ENCODE measurements around the gene DMC1. TPM values are rescaled to one million over a fixed set of nuclear protein-coding genes. Genes with fewer than 3 reads are reported as not detected.

DMC1 gene
- total and polyA plus RNA-seq, 9 of the 15 experiments (the other 6 are each of a cell fraction or from before 2014, with no cell fraction given): 5.5 to 55.5 (median 9.8) TPM

DNA sequence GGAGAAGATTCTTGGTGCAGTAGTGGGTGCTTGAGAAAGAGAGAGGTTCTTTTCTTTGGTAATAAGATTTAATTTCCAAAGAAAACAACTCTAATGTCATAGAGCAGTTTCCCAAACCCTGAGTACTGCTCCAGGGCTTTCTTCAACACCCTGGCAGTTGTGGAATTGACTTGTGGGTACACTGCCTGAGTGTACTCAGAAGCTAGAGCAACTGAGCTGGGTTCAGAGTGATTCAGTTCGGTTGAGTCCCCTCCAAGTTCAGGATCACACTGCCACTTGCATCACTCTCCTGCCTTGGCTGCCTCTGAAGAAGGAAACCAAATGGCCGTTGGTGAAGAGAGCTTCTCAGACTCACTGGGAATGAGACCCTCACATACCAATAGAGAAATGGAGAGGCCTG, 5.3 kb downstream of the DMC1 start:
- in situ Hi-C loops (cut with MboI): loop anchor here (5.0 kb wide), 1 partner anchor 67 kb away; no protein-coding TSS in a partner anchor
- WGBS (ENCODE audit: insufficient coverage, low coverage, missing lambda C conversion rate): 46% methylated on average over 2 of the region's 2 CpGs
- Histone ChIP-seq H3K79me2 (ENCODE audit: control insufficient read depth, insufficient read depth, low read length) (peaks cover 3% of the 10 kb centered on the region; the same call in 2 of the 3 replicates), H3K27me3 (ENCODE audit: control insufficient read depth in 2 of 2, insufficient read depth in 2 of 2, low read length in 2 of 2) (no peaks in the 10 kb centered on the region), H3K36me3 (ENCODE audit: control insufficient read depth, insufficient read depth, low read length) (no peaks in the 10 kb centered on the region), H3K9ac (ENCODE audit: insufficient read depth in 1 of 2, low read depth in 2 of 2, low read length in 2 of 2) (no peak overlapping the region), H2AFZ (ENCODE audit: low read depth, low read length) (no peak overlapping the region), H3K9me3 (replicated peaks; ENCODE audit: control insufficient read depth, insufficient read depth, low read depth, low read length) (no peaks in the 10 kb centered on the region), H3K4me2 (ENCODE audit: insufficient read depth, low read length) (no peak overlapping the region), H4K20me1 (replicated peaks; ENCODE audit: control insufficient read depth, insufficient read depth, low read length) (no peaks in the 10 kb centered on the region), H3K4me3 (no peak overlapping the region), H3K4me1 (replicated peaks in 1 of 2; ENCODE audit: control insufficient read depth in 2 of 2, insufficient read depth in 2 of 2, low read length in 2 of 2) (peaks cover 0 to 5% of the 10 kb centered on the region in 2 experiments; a peak in 2 of 5 replicates), H3K9me1 (ENCODE audit: control insufficient read depth, insufficient read depth, low read length) (no peaks in the 10 kb centered on the region), H3K27ac (ENCODE audit: extremely low read depth, low read depth, low read length) (no peak overlapping the region)
- FAIRE-seq (no peak), DNase-seq (ENCODE audit: extremely low read depth in 1 of 4, low spot score in 3 of 4) (no peak), ATAC-seq (no peak)
- ChIA-PET CTCF (ENCODE audit: low intra/inter-chr PET ratio) (no interaction called here), POLR2A (no interaction called here)
- TF ChIP-seq, protein P1, sequence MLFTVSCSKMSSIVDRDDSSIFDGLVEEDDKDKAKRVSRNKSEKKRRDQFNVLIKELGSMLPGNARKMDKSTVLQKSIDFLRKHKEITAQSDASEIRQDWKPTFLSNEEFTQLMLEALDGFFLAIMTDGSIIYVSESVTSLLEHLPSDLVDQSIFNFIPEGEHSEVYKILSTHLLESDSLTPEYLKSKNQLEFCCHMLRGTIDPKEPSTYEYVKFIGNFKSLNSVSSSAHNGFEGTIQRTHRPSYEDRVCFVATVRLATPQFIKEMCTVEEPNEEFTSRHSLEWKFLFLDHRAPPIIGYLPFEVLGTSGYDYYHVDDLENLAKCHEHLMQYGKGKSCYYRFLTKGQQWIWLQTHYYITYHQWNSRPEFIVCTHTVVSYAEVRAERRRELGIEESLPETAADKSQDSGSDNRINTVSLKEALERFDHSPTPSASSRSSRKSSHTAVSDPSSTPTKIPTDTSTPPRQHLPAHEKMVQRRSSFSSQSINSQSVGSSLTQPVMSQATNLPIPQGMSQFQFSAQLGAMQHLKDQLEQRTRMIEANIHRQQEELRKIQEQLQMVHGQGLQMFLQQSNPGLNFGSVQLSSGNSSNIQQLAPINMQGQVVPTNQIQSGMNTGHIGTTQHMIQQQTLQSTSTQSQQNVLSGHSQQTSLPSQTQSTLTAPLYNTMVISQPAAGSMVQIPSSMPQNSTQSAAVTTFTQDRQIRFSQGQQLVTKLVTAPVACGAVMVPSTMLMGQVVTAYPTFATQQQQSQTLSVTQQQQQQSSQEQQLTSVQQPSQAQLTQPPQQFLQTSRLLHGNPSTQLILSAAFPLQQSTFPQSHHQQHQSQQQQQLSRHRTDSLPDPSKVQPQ (CRISPR knock-in tag; IDR thresholded peaks at IDR 0.05; ENCODE audit: borderline replicate concordance): no peak
- TF ChIP-seq SMARCC2 (IDR thresholded peaks at IDR 0.05; ENCODE audit: low read depth) (no peak), ZNF23 (CRISPR knock-in tag; IDR thresholded peaks at IDR 0.05) (no peak), TAF9B (IDR thresholded peaks at IDR 0.05; ENCODE audit: partially characterized antibody) (no peak), MYNN (IDR thresholded peaks at IDR 0.05) (no peak), MYNN (CRISPR knock-in tag; IDR thresholded peaks at IDR 0.05) (no peak), KDM2B (CRISPR knock-in tag; IDR thresholded peaks at IDR 0.05) (no peak), ZNF57 (CRISPR knock-in tag; IDR thresholded peaks at IDR 0.05) (no peak), ZBTB7A (IDR thresholded peaks at IDR 0.05; ENCODE audit: borderline replicate concordance, control insufficient read depth, low read depth, low read length) (no peak), ZNF644 (tag; IDR thresholded peaks at IDR 0.05; ENCODE audit: low read depth) (no peak)
- TF ChIP-seq, protein P2, sequence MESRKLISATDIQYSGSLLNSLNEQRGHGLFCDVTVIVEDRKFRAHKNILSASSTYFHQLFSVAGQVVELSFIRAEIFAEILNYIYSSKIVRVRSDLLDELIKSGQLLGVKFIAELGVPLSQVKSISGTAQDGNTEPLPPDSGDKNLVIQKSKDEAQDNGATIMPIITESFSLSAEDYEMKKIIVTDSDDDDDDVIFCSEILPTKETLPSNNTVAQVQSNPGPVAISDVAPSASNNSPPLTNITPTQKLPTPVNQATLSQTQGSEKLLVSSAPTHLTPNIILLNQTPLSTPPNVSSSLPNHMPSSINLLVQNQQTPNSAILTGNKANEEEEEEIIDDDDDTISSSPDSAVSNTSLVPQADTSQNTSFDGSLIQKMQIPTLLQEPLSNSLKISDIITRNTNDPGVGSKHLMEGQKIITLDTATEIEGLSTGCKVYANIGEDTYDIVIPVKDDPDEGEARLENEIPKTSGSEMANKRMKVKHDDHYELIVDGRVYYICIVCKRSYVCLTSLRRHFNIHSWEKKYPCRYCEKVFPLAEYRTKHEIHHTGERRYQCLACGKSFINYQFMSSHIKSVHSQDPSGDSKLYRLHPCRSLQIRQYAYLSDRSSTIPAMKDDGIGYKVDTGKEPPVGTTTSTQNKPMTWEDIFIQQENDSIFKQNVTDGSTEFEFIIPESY (CRISPR knock-in tag; IDR thresholded peaks at IDR 0.05): no peak
- TF ChIP-seq, protein P3, sequence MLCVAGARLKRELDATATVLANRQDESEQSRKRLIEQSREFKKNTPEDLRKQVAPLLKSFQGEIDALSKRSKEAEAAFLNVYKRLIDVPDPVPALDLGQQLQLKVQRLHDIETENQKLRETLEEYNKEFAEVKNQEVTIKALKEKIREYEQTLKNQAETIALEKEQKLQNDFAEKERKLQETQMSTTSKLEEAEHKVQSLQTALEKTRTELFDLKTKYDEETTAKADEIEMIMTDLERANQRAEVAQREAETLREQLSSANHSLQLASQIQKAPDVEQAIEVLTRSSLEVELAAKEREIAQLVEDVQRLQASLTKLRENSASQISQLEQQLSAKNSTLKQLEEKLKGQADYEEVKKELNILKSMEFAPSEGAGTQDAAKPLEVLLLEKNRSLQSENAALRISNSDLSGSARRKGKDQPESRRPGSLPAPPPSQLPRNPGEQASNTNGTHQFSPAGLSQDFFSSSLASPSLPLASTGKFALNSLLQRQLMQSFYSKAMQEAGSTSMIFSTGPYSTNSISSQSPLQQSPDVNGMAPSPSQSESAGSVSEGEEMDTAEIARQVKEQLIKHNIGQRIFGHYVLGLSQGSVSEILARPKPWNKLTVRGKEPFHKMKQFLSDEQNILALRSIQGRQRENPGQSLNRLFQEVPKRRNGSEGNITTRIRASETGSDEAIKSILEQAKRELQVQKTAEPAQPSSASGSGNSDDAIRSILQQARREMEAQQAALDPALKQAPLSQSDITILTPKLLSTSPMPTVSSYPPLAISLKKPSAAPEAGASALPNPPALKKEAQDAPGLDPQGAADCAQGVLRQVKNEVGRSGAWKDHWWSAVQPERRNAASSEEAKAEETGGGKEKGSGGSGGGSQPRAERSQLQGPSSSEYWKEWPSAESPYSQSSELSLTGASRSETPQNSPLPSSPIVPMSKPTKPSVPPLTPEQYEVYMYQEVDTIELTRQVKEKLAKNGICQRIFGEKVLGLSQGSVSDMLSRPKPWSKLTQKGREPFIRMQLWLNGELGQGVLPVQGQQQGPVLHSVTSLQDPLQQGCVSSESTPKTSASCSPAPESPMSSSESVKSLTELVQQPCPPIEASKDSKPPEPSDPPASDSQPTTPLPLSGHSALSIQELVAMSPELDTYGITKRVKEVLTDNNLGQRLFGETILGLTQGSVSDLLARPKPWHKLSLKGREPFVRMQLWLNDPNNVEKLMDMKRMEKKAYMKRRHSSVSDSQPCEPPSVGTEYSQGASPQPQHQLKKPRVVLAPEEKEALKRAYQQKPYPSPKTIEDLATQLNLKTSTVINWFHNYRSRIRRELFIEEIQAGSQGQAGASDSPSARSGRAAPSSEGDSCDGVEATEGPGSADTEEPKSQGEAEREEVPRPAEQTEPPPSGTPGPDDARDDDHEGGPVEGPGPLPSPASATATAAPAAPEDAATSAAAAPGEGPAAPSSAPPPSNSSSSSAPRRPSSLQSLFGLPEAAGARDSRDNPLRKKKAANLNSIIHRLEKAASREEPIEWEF (CRISPR knock-in tag; IDR thresholded peaks at IDR 0.05): no peak
- intact Hi-C loops (cut with micrococcal nuclease): no loop called here
- no TSS peak for BruUV-seq (replicated peaks)

Data from K562 (cell line).